Measurements from ENCODE around the gene TFF1.

DNA sequence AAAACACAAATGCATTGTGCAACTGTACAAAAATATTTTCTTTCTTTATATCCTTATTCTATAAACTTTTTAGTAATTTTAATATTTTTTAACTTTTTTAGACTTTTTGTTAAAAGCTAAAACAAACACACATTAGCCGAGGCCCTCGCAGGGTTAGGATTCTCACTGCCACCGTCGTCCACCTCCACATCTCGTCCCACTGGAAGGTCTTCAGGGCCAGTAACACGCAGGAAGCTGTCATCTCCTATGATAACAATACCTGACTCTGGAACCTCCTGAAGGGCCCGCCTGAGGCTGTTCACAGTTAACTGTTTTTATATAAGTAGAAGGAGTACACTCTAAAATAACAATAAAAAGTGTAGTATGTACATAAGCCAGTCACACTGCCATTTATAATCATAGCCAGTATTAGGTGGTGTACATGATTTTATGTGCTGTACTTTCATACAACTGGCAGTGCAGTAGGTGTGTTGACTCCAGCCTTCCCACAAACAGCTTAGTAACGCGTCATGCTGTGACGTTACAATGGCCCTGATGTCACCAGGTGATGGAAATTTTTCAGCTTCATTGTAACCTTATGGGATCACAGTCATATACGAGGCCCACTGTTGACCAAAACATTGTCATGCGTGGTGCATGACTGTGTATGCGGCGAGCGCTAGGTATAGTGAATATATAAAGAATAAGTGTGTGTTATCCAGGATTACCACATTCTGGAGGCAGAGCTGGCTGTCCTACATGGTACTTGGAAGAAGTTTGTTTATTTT, 24.4 kb downstream of the TFF1 start:
- no peak for TF ChIP-seq POLR2AphosphoS5 (IDR thresholded peaks at IDR 0.05; ENCODE audit: low read depth)
- TF ChIP-seq, protein P1, sequence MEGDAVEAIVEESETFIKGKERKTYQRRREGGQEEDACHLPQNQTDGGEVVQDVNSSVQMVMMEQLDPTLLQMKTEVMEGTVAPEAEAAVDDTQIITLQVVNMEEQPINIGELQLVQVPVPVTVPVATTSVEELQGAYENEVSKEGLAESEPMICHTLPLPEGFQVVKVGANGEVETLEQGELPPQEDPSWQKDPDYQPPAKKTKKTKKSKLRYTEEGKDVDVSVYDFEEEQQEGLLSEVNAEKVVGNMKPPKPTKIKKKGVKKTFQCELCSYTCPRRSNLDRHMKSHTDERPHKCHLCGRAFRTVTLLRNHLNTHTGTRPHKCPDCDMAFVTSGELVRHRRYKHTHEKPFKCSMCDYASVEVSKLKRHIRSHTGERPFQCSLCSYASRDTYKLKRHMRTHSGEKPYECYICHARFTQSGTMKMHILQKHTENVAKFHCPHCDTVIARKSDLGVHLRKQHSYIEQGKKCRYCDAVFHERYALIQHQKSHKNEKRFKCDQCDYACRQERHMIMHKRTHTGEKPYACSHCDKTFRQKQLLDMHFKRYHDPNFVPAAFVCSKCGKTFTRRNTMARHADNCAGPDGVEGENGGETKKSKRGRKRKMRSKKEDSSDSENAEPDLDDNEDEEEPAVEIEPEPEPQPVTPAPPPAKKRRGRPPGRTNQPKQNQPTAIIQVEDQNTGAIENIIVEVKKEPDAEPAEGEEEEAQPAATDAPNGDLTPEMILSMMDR (IDR thresholded peaks at IDR 0.05; ENCODE audit: insufficient read depth, low read length), result no peak
- TF ChIP-seq, protein P2, sequence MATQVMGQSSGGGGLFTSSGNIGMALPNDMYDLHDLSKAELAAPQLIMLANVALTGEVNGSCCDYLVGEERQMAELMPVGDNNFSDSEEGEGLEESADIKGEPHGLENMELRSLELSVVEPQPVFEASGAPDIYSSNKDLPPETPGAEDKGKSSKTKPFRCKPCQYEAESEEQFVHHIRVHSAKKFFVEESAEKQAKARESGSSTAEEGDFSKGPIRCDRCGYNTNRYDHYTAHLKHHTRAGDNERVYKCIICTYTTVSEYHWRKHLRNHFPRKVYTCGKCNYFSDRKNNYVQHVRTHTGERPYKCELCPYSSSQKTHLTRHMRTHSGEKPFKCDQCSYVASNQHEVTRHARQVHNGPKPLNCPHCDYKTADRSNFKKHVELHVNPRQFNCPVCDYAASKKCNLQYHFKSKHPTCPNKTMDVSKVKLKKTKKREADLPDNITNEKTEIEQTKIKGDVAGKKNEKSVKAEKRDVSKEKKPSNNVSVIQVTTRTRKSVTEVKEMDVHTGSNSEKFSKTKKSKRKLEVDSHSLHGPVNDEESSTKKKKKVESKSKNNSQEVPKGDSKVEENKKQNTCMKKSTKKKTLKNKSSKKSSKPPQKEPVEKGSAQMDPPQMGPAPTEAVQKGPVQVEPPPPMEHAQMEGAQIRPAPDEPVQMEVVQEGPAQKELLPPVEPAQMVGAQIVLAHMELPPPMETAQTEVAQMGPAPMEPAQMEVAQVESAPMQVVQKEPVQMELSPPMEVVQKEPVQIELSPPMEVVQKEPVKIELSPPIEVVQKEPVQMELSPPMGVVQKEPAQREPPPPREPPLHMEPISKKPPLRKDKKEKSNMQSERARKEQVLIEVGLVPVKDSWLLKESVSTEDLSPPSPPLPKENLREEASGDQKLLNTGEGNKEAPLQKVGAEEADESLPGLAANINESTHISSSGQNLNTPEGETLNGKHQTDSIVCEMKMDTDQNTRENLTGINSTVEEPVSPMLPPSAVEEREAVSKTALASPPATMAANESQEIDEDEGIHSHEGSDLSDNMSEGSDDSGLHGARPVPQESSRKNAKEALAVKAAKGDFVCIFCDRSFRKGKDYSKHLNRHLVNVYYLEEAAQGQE (IDR thresholded peaks at IDR 0.05; ENCODE audit: insufficient replicate concordance, low read depth), result no peak

Measured in HL-60 (cell line).